Measurements from ENCODE around the gene NECAB2. TPM values are rescaled to one million over a fixed set of nuclear protein-coding genes. Genes with fewer than 3 reads are reported as not detected.

Gene NECAB2
- polyA plus RNA-seq (2013) = 0.22 and 0.26 TPM in 2 replicates

- H3K4me1 ChIP-seq (ENCODE audit: control insufficient read depth in 1 of 2, insufficient read depth in 2 of 2, low read length in 2 of 2) = no peaks in the 10 kb centered on the region
- H2BK5ac ChIP-seq (ENCODE audit: low read depth, low read length, poor library complexity) = no peak within 1 kb of the TSS
- H2BK120ac ChIP-seq (ENCODE audit: insufficient read depth, low read length, poor library complexity) = no peak within 1 kb of the TSS
- H4K91ac ChIP-seq (ENCODE audit: low read depth, low read length) = no peak within 1 kb of the TSS
- H3K23ac ChIP-seq (ENCODE audit: low read length) = no peak within 1 kb of the TSS
- no peaks in the 10 kb centered on the region for H3K79me2 ChIP-seq (ENCODE audit: control insufficient read depth, insufficient read depth, low read length, poor library complexity)
- H3K9me3 ChIP-seq (ENCODE audit: insufficient read depth, low read depth, low read length) = peaks cover 3% of the 10 kb centered on the region
- DNase-seq = no peak
- H3K4ac ChIP-seq (ENCODE audit: low read depth, low read length) = no peak within 1 kb of the TSS
- no peak within 1 kb of the TSS for H2BK12ac ChIP-seq (ENCODE audit: low read length)
- peaks cover 14% of the 10 kb centered on the region for H3K27me3 ChIP-seq (ENCODE audit: insufficient read depth, low read length)
- H3K14ac ChIP-seq (ENCODE audit: low read length) = no peak within 1 kb of the TSS
- peak within 1 kb of the TSS; percentile 58 for H3K4me2 ChIP-seq (ENCODE audit: low read length)
- WGBS (ENCODE audit: extremely low coverage, insufficient coverage, insufficient read length) = 100% methylated on average over 1 of the region's 35 CpGs
- H3K79me1 ChIP-seq (ENCODE audit: low read length) = no peaks in the 10 kb centered on the region
- H3K36me3 ChIP-seq (ENCODE audit: control insufficient read depth in 1 of 2, insufficient read depth in 2 of 2, low read length in 2 of 2) = no peaks in the 10 kb centered on the region
- H3K27ac ChIP-seq (ENCODE audit: low read depth, low read length) = no peak within 1 kb of the TSS
- no peak within 1 kb of the TSS for H4K8ac ChIP-seq (ENCODE audit: low read depth, low read length)
- no peak within 1 kb of the TSS for H2AFZ ChIP-seq (ENCODE audit: insufficient read depth, low read length, poor library complexity)
- no peak within 1 kb of the TSS for H3K9ac ChIP-seq (ENCODE audit: low read length)
- H2AK5ac ChIP-seq (ENCODE audit: low read length) = no peak within 1 kb of the TSS
- no peak within 1 kb of the TSS for H4K12ac ChIP-seq (ENCODE audit: low read depth, low read length)
- no peak within 1 kb of the TSS for H3K4me3 ChIP-seq (ENCODE audit: low read depth, low read length)
- no peak within 1 kb of the TSS for H3K18ac ChIP-seq (ENCODE audit: low read length)
Measured at GRCh38 chr16:83967838-83968305, at the start of gene NECAB2. Gene NECAB2, plus strand, starts transcription at chr16:83968244. Its CDS starts 405 bp downstream, at chr16:83968649.

- Histone ChIP-seq H2BK120ac (ENCODE audit: insufficient read depth, low read length, poor library complexity) (no peak overlapping the region), H3K79me2 (ENCODE audit: control insufficient read depth, insufficient read depth, low read length, poor library complexity) (no peaks in the 10 kb centered on the region), H4K91ac (ENCODE audit: low read depth, low read length) (no peak overlapping the region), H3K23ac (ENCODE audit: low read length) (no peak overlapping the region), H2AFZ (ENCODE audit: insufficient read depth, low read length, poor library complexity) (no peak overlapping the region), H3K36me3 (ENCODE audit: control insufficient read depth in 1 of 2, insufficient read depth in 2 of 2, low read length in 2 of 2) (peaks cover 23 to 26% of the 10 kb centered on the region in 2 experiments), H2AK5ac (ENCODE audit: low read length) (no peak overlapping the region), H3K9me3 (ENCODE audit: insufficient read depth, low read depth, low read length) (peaks cover 20% of the 10 kb centered on the region), H4K8ac (ENCODE audit: low read depth, low read length) (no peak overlapping the region), H3K14ac (ENCODE audit: low read length) (no peak overlapping the region), H3K4me1 (ENCODE audit: control insufficient read depth in 1 of 2, insufficient read depth in 2 of 2, low read length in 2 of 2) (no peaks in the 10 kb centered on the region), H3K79me1 (ENCODE audit: low read length) (no peaks in the 10 kb centered on the region), H3K4me2 (ENCODE audit: low read length) (no peak overlapping the region), H3K4me3 (ENCODE audit: low read depth, low read length) (no peak overlapping the region), H3K18ac (ENCODE audit: low read length) (no peak overlapping the region), H3K27me3 (ENCODE audit: insufficient read depth, low read length) (no peaks in the 10 kb centered on the region), H2BK5ac (ENCODE audit: low read depth, low read length, poor library complexity) (no peak overlapping the region), H4K12ac (ENCODE audit: low read depth, low read length) (no peak overlapping the region), H3K9ac (ENCODE audit: low read length) (no peak overlapping the region), H3K4ac (ENCODE audit: low read depth, low read length) (no peak overlapping the region), H3K27ac (ENCODE audit: low read depth, low read length) (no peak overlapping the region), H2BK12ac (ENCODE audit: low read length) (no peak overlapping the region)
- no peak for DNase-seq
- WGBS (ENCODE audit: extremely low coverage, insufficient coverage, insufficient read length) = 100% methylated on average over 2 of the region's 2 CpGs
Measured at GRCh38 chr16:83920894-83921491, 47.1 kb upstream of the NECAB2 start.

- Histone ChIP-seq H3K27ac (ENCODE audit: low read depth, low read length) (no peak overlapping the region), H2BK120ac (ENCODE audit: insufficient read depth, low read length, poor library complexity) (no peak overlapping the region), H4K91ac (ENCODE audit: low read depth, low read length) (no peak overlapping the region), H2BK12ac (ENCODE audit: low read length) (no peak overlapping the region), H3K4me2 (ENCODE audit: low read length) (no peak overlapping the region), H3K14ac (ENCODE audit: low read length) (no peak overlapping the region), H3K79me1 (ENCODE audit: low read length) (no peaks in the 10 kb centered on the region), H4K12ac (ENCODE audit: low read depth, low read length) (no peak overlapping the region), H3K4me1 (ENCODE audit: control insufficient read depth in 1 of 2, insufficient read depth in 2 of 2, low read length in 2 of 2) (peaks cover 2 to 7% of the 10 kb centered on the region in 2 experiments), H3K27me3 (ENCODE audit: insufficient read depth, low read length) (no peaks in the 10 kb centered on the region), H3K9me3 (ENCODE audit: insufficient read depth, low read depth, low read length) (peaks cover 10% of the 10 kb centered on the region), H3K4me3 (ENCODE audit: low read depth, low read length) (no peak overlapping the region), H2BK5ac (ENCODE audit: low read depth, low read length, poor library complexity) (no peak overlapping the region), H3K4ac (ENCODE audit: low read depth, low read length) (no peak overlapping the region), H4K8ac (ENCODE audit: low read depth, low read length) (no peak overlapping the region), H3K79me2 (ENCODE audit: control insufficient read depth, insufficient read depth, low read length, poor library complexity) (no peaks in the 10 kb centered on the region), H2AFZ (ENCODE audit: insufficient read depth, low read length, poor library complexity) (no peak overlapping the region), H3K18ac (ENCODE audit: low read length) (no peak overlapping the region), H3K9ac (ENCODE audit: low read length) (no peak overlapping the region), H2AK5ac (ENCODE audit: low read length) (no peak overlapping the region), H3K23ac (ENCODE audit: low read length) (no peak overlapping the region), H3K36me3 (ENCODE audit: control insufficient read depth in 1 of 2, insufficient read depth in 2 of 2, low read length in 2 of 2) (peaks cover 7 to 12% of the 10 kb centered on the region in 2 experiments)
- DNase-seq = no peak
- no CpG with 5 or more reads among the region's 31 CpGs for WGBS (ENCODE audit: extremely low coverage, insufficient coverage, insufficient read length)
Measured at GRCh38 chr16:83923581-83924365, 44.3 kb upstream of the NECAB2 start.

- no peak overlapping the region for H2BK120ac ChIP-seq (ENCODE audit: insufficient read depth, low read length, poor library complexity)
- H3K18ac ChIP-seq (ENCODE audit: low read length) = no peak overlapping the region
- peaks cover 2 to 10% of the 10 kb centered on the region in 2 experiments for H3K4me1 ChIP-seq (ENCODE audit: control insufficient read depth in 1 of 2, insufficient read depth in 2 of 2, low read length in 2 of 2)
- no peak overlapping the region for H3K9ac ChIP-seq (ENCODE audit: low read length)
- no peak overlapping the region for H4K91ac ChIP-seq (ENCODE audit: low read depth, low read length)
- no CpG with 5 or more reads among the region's 13 CpGs for WGBS (ENCODE audit: extremely low coverage, insufficient coverage, insufficient read length)
- peaks cover 2 to 3% of the 10 kb centered on the region in 2 experiments for H3K36me3 ChIP-seq (ENCODE audit: control insufficient read depth in 1 of 2, insufficient read depth in 2 of 2, low read length in 2 of 2)
- no peak overlapping the region for H3K14ac ChIP-seq (ENCODE audit: low read length)
- no peaks in the 10 kb centered on the region for H3K27me3 ChIP-seq (ENCODE audit: insufficient read depth, low read length)
- H3K4ac ChIP-seq (ENCODE audit: low read depth, low read length) = no peak overlapping the region
- no peak for DNase-seq
- H3K27ac ChIP-seq (ENCODE audit: low read depth, low read length) = no peak overlapping the region
- H2BK5ac ChIP-seq (ENCODE audit: low read depth, low read length, poor library complexity) = no peak overlapping the region
- H3K79me2 ChIP-seq (ENCODE audit: control insufficient read depth, insufficient read depth, low read length, poor library complexity) = no peaks in the 10 kb centered on the region
- no peak overlapping the region for H3K4me2 ChIP-seq (ENCODE audit: low read length)
- H2AFZ ChIP-seq (ENCODE audit: insufficient read depth, low read length, poor library complexity) = no peak overlapping the region
- no peak overlapping the region for H3K4me3 ChIP-seq (ENCODE audit: low read depth, low read length)
- no peak overlapping the region for H3K23ac ChIP-seq (ENCODE audit: low read length)
- H2AK5ac ChIP-seq (ENCODE audit: low read length) = no peak overlapping the region
- no peak overlapping the region for H2BK12ac ChIP-seq (ENCODE audit: low read length)
- H4K8ac ChIP-seq (ENCODE audit: low read depth, low read length) = no peak overlapping the region
- H3K79me1 ChIP-seq (ENCODE audit: low read length) = no peaks in the 10 kb centered on the region
- no peak overlapping the region for H4K12ac ChIP-seq (ENCODE audit: low read depth, low read length)
- H3K9me3 ChIP-seq (ENCODE audit: insufficient read depth, low read depth, low read length) = peaks cover 2% of the 10 kb centered on the region
Measured at GRCh38 chr16:83924686-83925085, 43.4 kb upstream of the NECAB2 start.

Data from trophoblast cell (in vitro differentiated cells and primary cell).